Measurements from ENCODE around the gene NTMT1.

Gene NTMT1

GRCh38 chr9:129637673-129638439 is 11.9 kb downstream of the NTMT1 start:
- DNase-seq, result no peak

- DNase-seq, result no peak
Observed at GRCh38 chr9:129639034-129639630, 13.2 kb downstream of the NTMT1 start.

DNA sequence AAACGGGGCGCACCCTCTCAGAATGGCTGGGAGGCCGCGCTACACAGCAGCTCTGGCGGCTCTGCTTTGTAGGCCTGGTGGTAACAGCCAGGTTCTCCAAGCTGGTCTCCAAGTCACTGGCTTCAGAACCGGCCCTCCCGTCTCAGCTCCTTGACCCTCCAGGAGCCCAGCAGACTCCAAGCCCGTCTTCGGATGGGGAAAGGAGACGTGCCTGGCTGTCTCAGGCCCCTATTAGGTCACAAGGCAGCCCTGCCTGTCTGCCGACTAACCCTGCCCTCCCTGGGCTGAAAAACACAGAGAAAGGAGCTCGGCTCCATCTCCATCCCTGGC is 13.8 kb downstream of the NTMT1 start:
- no peak for DNase-seq

DNA sequence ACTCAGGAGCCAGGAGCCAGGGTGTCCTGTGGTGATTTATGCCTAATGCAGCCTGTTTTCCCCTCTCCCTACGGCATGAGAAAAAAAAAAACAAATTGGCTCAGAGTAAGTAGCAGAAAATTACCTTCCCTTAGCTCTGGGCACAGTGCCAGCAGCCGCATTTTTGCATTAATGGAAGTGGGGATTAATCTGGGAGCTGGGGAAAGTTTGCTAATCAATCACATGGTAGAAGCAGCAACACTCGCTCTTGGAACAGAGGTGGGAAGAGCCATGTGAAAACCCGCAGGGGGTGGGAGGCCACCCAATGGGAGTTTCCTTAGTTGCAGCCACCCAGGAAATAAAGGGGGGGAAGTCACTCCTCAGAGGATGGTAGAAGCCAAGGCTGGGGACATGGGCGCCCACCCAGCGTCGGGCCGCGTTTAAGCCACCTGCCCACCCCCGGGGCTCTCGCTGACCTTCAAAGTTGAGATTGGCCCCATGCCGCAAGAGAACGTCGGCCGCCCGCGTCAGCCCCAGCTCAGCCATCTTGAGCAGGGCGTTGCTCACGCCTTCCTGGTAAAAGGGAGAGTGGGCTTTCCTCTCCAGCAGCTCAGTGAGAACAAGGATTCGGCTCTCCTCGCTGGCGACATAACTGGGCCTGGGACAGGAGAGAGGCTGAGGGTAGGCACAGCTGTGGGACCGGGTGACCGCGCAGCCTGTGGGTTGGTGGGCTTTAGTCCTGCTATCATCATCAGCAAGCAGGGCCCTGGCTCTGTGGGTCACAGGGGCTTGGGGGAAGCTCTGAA is 14.3 kb downstream of the NTMT1 start:
- no peak for DNase-seq

DNA sequence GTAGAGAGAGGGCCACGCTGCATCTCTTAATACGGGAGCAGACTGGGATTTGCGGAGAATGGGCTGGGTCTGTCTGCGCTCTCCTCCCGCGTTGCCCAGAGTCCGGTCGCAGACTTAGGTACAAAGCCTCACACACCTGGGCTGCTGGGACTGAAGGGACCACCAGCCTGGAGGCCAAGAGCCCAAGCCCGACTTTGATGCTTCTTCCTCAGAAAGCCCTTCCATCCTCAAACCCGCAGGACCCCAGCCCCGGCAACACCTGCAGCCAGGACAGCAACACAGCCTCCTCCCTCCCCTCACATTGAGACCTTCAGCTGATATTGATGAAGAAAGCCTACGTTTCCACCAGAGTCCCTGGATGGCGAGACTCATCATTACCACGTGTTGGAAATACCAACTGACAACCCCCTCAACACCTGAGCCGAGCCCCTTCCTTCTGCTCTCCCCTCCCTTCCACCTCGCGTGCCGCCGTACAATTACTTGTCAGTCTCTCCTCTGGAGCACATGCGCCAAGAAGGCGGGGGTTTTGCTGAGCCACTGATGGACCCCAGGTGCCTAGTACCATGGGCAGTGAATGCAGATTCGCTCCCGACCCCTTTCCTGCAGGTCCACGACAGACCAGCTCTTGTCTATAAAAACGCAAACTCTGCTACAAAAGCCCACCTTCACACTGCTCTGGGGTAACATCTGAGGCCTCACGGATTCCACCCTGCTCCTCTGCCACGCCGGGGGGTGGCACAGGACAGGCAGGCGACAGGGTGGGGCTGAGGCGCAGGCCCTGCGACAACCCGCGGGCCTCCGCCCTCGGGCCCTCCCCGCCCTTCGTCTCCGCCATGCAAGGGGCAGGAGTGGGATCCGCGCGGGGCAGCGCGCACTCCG is 15.1 kb downstream of the NTMT1 start:
- no peak for DNase-seq

- peak; percentile 85 for DNase-seq
Observed at GRCh38 chr9:129641750-129642585, 16.0 kb downstream of the NTMT1 start, which contains the start of gene ASB6. Gene ASB6 (minus strand): TSS chr9:129642151. CDS start chr9:129641999, 152 bp downstream.

- DNase-seq, result no peak
Observed at GRCh38 chr9:129643706-129644105, 17.7 kb downstream of the NTMT1 start.

DNA sequence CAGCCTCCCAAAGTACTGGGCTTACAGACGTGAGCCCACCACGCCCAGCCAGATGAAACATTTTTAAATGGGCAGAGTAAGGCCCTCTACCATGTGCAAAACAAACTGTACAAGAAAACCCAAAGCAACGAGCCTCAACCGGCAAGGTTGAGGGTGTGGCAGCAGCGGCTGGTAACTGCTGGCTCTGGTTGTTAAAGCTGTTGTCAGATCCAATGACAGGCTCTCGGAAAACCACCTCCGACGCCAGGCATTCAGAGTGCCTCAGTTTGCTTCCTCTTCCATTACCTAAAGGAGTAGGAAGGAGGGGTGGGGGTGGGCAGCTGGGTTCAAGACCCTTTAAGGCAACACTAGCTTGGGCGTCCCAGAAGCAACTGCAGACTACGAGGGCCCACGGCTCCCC is 18.4 kb downstream of the NTMT1 start:
- no peak for DNase-seq

DNA sequence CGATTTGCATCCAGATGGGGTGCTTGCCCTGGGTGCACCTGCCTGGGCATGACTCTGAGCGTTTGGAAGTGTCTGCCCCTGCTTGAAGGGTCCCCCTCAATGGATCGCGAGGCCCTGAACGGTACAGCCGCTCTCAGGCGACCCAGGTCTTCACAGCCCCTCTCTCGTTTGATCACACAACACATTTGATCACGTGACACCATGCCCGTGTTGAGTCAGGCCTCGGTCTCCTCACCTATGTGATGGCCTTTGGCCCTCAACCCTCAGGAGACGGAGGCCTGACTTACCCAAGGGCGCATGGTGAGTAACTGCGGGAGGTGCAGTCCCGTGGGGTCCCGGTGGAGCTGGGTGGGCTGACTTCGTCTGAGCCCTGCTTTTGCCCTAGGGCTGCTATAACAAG is 18.9 kb downstream of the NTMT1 start:
- DNase-seq, result no peak

DNA sequence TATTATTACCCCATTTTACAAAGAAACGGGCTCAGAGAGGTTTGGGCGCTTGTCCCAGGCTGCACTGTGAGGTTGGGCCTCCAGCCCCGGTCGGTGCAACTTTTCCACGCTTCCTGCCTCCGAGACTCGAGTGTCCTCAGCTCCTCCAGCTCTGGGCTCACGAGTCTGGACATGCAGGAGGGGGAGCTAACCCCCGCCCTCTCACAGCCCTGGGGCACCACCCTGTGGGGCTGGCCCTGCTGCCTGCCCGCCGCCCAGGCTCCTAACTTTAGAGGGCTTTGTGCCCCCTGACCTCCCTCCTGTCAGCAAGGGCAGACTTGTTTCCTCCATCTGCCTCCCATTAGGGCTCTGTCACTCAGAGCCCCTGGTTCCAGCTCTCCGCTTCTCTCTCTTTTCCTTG is 20.3 kb downstream of the NTMT1 start:
- no peak for DNase-seq

DNA sequence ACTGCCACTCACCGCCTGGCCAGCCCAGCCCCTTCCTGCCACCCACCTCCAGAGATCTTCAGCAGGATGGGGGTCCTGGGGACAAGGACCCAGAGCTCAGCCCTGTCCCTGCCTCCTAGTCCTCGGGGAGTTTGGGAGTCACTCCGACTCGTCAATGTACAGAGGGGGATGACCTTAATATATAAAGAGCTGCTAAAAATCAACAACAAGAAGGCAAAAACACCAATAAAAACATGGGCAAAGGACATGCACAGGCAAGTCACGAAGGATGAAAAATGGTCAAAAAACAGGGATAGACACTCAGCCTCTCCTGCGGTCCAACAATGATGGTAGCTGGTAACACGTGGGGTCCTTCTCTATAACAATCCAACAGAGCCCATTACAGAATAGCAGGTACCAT is 20.7 kb downstream of the NTMT1 start:
- DNase-seq, result no peak

DNA sequence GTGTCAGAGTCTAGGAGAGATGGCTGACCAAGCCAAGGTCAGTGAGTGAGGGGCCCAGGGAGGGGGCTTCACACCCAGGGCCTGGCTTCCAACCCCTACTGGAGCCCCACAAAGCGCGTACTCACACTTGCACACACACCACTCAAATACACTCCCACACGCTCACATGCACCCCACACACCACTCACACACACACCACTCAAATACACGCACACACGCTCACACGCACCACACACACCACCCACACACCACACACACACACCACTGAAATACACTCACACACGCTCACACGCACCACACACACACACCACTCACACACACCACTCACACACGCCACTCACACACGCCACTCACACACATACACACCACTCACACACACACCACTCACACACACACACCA is 21.7 kb downstream of the NTMT1 start:
- no peak for DNase-seq

- no peak for DNase-seq
Observed at GRCh38 chr9:129648092-129648763, 22.3 kb downstream of the NTMT1 start.

GRCh38 chr9:129648764-129649115 is 22.8 kb downstream of the NTMT1 start:
- DNase-seq, result no peak

- no peak for DNase-seq
Observed at GRCh38 chr9:129649726-129650679, 24.0 kb downstream of the NTMT1 start.

- DNase-seq, result no peak
Observed at GRCh38 chr9:129650680-129651235, 24.8 kb downstream of the NTMT1 start.

- no peak for DNase-seq
Observed at GRCh38 chr9:129653823-129654553, 28.0 kb downstream of the NTMT1 start.

- DNase-seq, result no peak
Observed at GRCh38 chr9:129654554-129655040, 28.6 kb downstream of the NTMT1 start.

DNA sequence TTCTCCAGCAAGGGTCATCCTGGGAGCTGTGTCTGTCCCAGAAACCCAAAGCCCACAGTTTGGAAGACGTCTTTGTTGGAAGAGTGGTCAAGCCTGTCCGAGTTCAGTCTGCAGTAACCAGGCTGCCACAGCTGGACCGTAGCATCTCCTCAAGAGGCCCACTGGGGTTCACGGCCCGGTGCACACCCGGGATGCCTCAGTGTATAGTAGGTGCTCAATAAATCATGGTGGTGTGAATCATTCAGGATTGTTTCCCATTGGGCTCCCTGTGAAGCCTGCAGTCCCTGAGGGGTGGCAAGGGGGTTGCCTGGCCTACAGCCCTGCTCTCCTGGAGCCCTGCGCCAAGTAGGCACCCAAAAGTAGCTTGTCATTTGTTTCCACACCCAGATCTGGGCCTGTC is 29.2 kb downstream of the NTMT1 start:
- no peak for DNase-seq
